SK-N-SH (cell line): ENCODE data around the gene CSTF3. TPM values are rescaled to one million over a fixed set of nuclear protein-coding genes. Genes with fewer than 3 reads are reported as not detected.
A peak's percentile ranks its signal among the peaks of the same experiment; 100 is the strongest.

ENCODE experiments used
- CTCF ChIA-PET: fragments of 300-600, 350-600 bp; formaldehyde crosslinking; extraction: SDS; loops from one replicate; lab custom pipeline; 2021; lab: Yijun Ruan, JAX
- POLR2A ChIA-PET: fragments of 350-600 bp; sonication (Branson Sonifier 250); formaldehyde crosslinking; extraction: SDS; loops from one replicate; lab custom pipeline; 2020; ENCODE audit warnings: antibody characterized with exemption, inconsistent platforms; lab: Yijun Ruan, JAX
- DNase-seq: peaks from one replicate; pipeline ENCODE4 v3.0.0; 2012
- H2AFZ ChIP-seq: fragments of 200-600 bp; sonication (generic); 2 replicates; pipeline ENCODE4 v1.8.1; 2016; ENCODE audit warnings: antibody characterized with exemption, mild to moderate bottlenecking, low read depth
- H3F3A ChIP-seq: fragments of 200-600 bp; sonication (generic); replicated peaks from 2 replicates; pipeline ENCODE3; 2016; ENCODE audit warnings: antibody characterized with exemption, mild to moderate bottlenecking; ENCODE audit not compliant: insufficient read depth
- H3K27ac ChIP-seq, 2 experiments: fragments of 200-500 bp in 1 of 2; fragments of 200-600 bp in 1 of 2; sonication (Bioruptor generic) in 1 of 2; sonication (generic), shearing (Covaris generic) in 1 of 2; 2 replicates each; pipeline versions ENCODE4 v1.5.1 to v1.6.1; 2014 to 2016; ENCODE audit warnings: low read depth in 2 of 2, inconsistent platforms in 1 of 2, low read length in 1 of 2, mild to moderate bottlenecking in 1 of 2, mixed read lengths in 1 of 2
- H3K27me3 ChIP-seq: fragments of 200-600 bp; sonication (generic), shearing (Covaris generic); 2 replicates; pipeline ENCODE4 v1.6.1; 2016; ENCODE audit warnings: mixed run types; ENCODE audit not compliant: insufficient read depth
- H3K36me3 ChIP-seq, 2 experiments: fragments of 200-500 bp in 1 of 2; fragments of 200-600 bp in 1 of 2; sonication (Bioruptor generic) in 1 of 2; sonication (generic) in 1 of 2; replicated peaks in 1 of 2; 2 replicates each; pipeline versions ENCODE3 to v1.5.1; 2014 to 2016; ENCODE audit warnings: low read length in 1 of 2, mild to moderate bottlenecking in 1 of 2; ENCODE audit not compliant: insufficient read depth in 2 of 2, control insufficient read depth in 1 of 2
- H3K4me1 ChIP-seq, 2 experiments: fragments of 200-500 bp in 1 of 2; fragments of 200-600 bp in 1 of 2; sonication (Bioruptor generic) in 1 of 2; sonication (generic), shearing (Covaris generic) in 1 of 2; 2 replicates each; pipeline versions ENCODE4 v1.5.1 to v1.6.1; 2014 to 2016; ENCODE audit warnings: low read depth in 1 of 2, low read length in 1 of 2, mixed run types in 1 of 2; ENCODE audit not compliant: insufficient read depth in 2 of 2, control insufficient read depth in 1 of 2
- H3K4me2 ChIP-seq: fragments of 200-600 bp; sonication (generic), shearing (Covaris generic); 2 replicates; pipeline ENCODE4 v1.6.1; 2017; ENCODE audit warnings: mixed run types
- H3K4me3 ChIP-seq, 2 experiments: fragments of 200-500 bp in 1 of 2; fragments of 200-600 bp in 1 of 2; sonication (Bioruptor generic) in 1 of 2; sonication (generic), shearing (Covaris generic) in 1 of 2; 2 replicates each; pipeline versions ENCODE4 v1.5.1 to v1.8.1; 2014 to 2016; ENCODE audit warnings: low read depth in 2 of 2, inconsistent platforms in 1 of 2, low read length in 1 of 2, mild to moderate bottlenecking in 1 of 2, mixed read lengths in 1 of 2, moderate library complexity in 1 of 2
- H3K79me2 ChIP-seq: fragments of 200-600 bp; sonication (generic); 2 replicates; pipeline ENCODE4 v1.8.1; 2017; ENCODE audit warnings: mild to moderate bottlenecking; ENCODE audit not compliant: insufficient read depth
- H3K9ac ChIP-seq: fragments of 200-600 bp; sonication (generic); 2 replicates; pipeline ENCODE4 v1.6.1; 2017; ENCODE audit warnings: mixed run types
- H3K9me2 ChIP-seq: fragments of 200-600 bp; sonication (generic); 2 replicates; pipeline ENCODE4 v1.6.1; 2017; ENCODE audit warnings: mixed run types
- H3K9me3 ChIP-seq: fragments of 200-600 bp; sonication (generic); 2 replicates; pipeline ENCODE4 v1.6.1; 2017; ENCODE audit warnings: mixed run types, mild to moderate bottlenecking, moderate library complexity
- H4K20me1 ChIP-seq: fragments of 200-600 bp; sonication (generic); 2 replicates; pipeline ENCODE4 v1.6.1; 2017; ENCODE audit warnings: mild to moderate bottlenecking, mixed run types; ENCODE audit not compliant: insufficient read depth
- ELF1 ChIP-seq: IDR thresholded peaks from 2 replicates; pipeline ENCODE4 v1.4.0; 2012
- EP300 ChIP-seq, 2 experiments: IDR thresholded peaks; 2 replicates each; pipeline versions ENCODE4 v1.4.0 to v1.6.1; 2012; ENCODE audit warnings: borderline replicate concordance in 1 of 2, low read depth in 1 of 2, low read length in 1 of 2
- FOSL2 ChIP-seq: IDR thresholded peaks from 2 replicates; pipeline ENCODE4 v1.4.0; 2012; ENCODE audit warnings: low read depth, mild to moderate bottlenecking, moderate library complexity, borderline replicate concordance
- FOXJ3 ChIP-seq: sonication (generic); formaldehyde crosslinking; IDR thresholded peaks from 2 replicates; pipeline ENCODE4 v1.5.1; 2020; ENCODE audit warnings: mild to moderate bottlenecking, missing genetic modification reagents
- FOXM1 ChIP-seq: IDR thresholded peaks from 2 replicates; pipeline ENCODE4 v1.4.0; 2012; ENCODE audit warnings: low read depth, mild to moderate bottlenecking
- MEF2A ChIP-seq: IDR thresholded peaks from 2 replicates; pipeline ENCODE4 v1.4.0; 2012; ENCODE audit warnings: low read depth, borderline replicate concordance
- NFIC ChIP-seq: IDR thresholded peaks from 2 replicates; pipeline ENCODE4 v1.4.0; 2012; ENCODE audit warnings: borderline replicate concordance
- NRF1 ChIP-seq: IDR thresholded peaks from 2 replicates; pipeline ENCODE4 v1.6.1; 2012; ENCODE audit warnings: low read depth, mild to moderate bottlenecking, low read length
- POLR2AphosphoS5 ChIP-seq: IDR thresholded peaks from 2 replicates; pipeline ENCODE4 v1.6.1; 2012; ENCODE audit warnings: low read depth, low read length
- RFX5 ChIP-seq: IDR thresholded peaks from 2 replicates; pipeline ENCODE4 v1.6.1; 2012; ENCODE audit warnings: mild to moderate bottlenecking, improper control_type of control experiment, low read length
- SMC3 ChIP-seq: IDR thresholded peaks from 2 replicates; pipeline ENCODE4 v1.6.1; 2012; ENCODE audit warnings: low read depth, low read length, improper control_type of control experiment
- TCF12 ChIP-seq: IDR thresholded peaks from 2 replicates; pipeline ENCODE4 v1.4.0; 2012
- TEAD4 ChIP-seq: IDR thresholded peaks from 2 replicates; pipeline ENCODE4 v1.4.0; 2012; ENCODE audit warnings: mild to moderate bottlenecking, borderline replicate concordance; ENCODE audit not compliant: insufficient read depth
- YY1 ChIP-seq: IDR thresholded peaks from 2 replicates; pipeline ENCODE4 v1.4.0; 2012; ENCODE audit warnings: low read depth, mild to moderate bottlenecking
- WGBS: methylation state at CpG from one replicate; pipeline ENCODE4 v1.1.6; 2017; ENCODE audit warnings: low lambda C conversion rate; 5-methylcytosine and 5-hydroxymethylcytosine counted together
- polyA plus RNA-seq, 3 experiments: library from polyadenylated mRNA; depleted of rRNA; stranded (reverse); fragments of >200 nt; gene quantifications; 2 replicates each; pipeline ENCODE4 v1.2.3, GENCODE V29; 2012
- TF ChIP-seq, protein P1 (sequence below): IDR thresholded peaks from 2 replicates; pipeline ENCODE4 v1.6.1; 2012; ENCODE audit warnings: mild to moderate bottlenecking, low read depth, low read length, moderate library complexity
- TF ChIP-seq, protein P2 (sequence below): IDR thresholded peaks from 2 replicates; pipeline ENCODE4 v1.4.0; 2012; ENCODE audit warnings: low read depth
- TF ChIP-seq, protein P3 (sequence below): fragments of 150-350 bp; IDR thresholded peaks from 2 replicates; pipeline ENCODE4 v1.6.1; 2017; ENCODE audit warnings: antibody characterized with exemption, low read length, low read depth, borderline replicate concordance
- TF ChIP-seq, protein P4 (sequence below): IDR thresholded peaks from 2 replicates; pipeline ENCODE4; 2012

CSTF3 gene
- polyA plus RNA-seq, 1 of the 3 experiments (the other 2 are of a cell fraction), result 26.3 TPM

DNA sequence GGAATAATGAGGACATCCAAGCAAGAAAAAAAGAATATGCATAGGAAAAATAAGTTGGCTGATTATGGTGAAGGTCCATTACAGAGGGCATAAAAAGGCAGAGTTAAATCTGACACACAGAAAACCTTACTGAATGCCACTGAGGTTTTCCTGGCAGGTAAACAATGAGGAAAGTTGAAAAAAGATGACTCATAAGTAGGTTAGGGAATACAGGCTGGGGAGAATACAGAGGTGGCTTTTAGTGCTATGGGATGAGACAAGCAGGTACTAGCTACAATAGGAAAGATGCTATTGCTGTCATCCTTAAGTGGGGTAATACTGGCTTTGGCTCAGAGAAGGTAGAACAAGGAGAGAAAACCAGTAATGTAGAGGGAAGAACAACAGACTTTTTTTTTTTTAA is 44.7 kb downstream of the CSTF3 start:
- no peak overlapping the region for H3K27ac ChIP-seq
- DNase-seq, result no peak
- H3K27me3 ChIP-seq, result no peaks in the 10 kb centered on the region
- H3K9me3 ChIP-seq, result no peaks in the 10 kb centered on the region
- H3K36me3 ChIP-seq, result no peaks in the 10 kb centered on the region
- no peaks in the 10 kb centered on the region for H4K20me1 ChIP-seq
- no peak overlapping the region for H3K4me3 ChIP-seq
- no peak overlapping the region for H3K9ac ChIP-seq
- H3K4me2 ChIP-seq, result no peak overlapping the region
- TF ChIP-seq FOSL2, result peak; percentile 17; the same call in 1 of the 2 replicates
- TF ChIP-seq, protein P1, sequence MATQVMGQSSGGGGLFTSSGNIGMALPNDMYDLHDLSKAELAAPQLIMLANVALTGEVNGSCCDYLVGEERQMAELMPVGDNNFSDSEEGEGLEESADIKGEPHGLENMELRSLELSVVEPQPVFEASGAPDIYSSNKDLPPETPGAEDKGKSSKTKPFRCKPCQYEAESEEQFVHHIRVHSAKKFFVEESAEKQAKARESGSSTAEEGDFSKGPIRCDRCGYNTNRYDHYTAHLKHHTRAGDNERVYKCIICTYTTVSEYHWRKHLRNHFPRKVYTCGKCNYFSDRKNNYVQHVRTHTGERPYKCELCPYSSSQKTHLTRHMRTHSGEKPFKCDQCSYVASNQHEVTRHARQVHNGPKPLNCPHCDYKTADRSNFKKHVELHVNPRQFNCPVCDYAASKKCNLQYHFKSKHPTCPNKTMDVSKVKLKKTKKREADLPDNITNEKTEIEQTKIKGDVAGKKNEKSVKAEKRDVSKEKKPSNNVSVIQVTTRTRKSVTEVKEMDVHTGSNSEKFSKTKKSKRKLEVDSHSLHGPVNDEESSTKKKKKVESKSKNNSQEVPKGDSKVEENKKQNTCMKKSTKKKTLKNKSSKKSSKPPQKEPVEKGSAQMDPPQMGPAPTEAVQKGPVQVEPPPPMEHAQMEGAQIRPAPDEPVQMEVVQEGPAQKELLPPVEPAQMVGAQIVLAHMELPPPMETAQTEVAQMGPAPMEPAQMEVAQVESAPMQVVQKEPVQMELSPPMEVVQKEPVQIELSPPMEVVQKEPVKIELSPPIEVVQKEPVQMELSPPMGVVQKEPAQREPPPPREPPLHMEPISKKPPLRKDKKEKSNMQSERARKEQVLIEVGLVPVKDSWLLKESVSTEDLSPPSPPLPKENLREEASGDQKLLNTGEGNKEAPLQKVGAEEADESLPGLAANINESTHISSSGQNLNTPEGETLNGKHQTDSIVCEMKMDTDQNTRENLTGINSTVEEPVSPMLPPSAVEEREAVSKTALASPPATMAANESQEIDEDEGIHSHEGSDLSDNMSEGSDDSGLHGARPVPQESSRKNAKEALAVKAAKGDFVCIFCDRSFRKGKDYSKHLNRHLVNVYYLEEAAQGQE, result no peak
- peaks cover 0 to 21% of the 10 kb centered on the region in 2 experiments; a peak in 2 of 4 replicates for H3K4me1 ChIP-seq
- H3K79me2 ChIP-seq, result no peaks in the 10 kb centered on the region
- H2AFZ ChIP-seq, result no peak overlapping the region
- peaks cover 21% of the 10 kb centered on the region for H3F3A ChIP-seq
- H3K9me2 ChIP-seq, result no peaks in the 10 kb centered on the region
- CTCF ChIA-PET, result interaction anchor here (0.6 kb wide), 1 partner anchor 158 kb away, joined by 3 read pairs; no protein-coding TSS in a partner anchor
- POLR2A ChIA-PET, result no interaction called here

DNA sequence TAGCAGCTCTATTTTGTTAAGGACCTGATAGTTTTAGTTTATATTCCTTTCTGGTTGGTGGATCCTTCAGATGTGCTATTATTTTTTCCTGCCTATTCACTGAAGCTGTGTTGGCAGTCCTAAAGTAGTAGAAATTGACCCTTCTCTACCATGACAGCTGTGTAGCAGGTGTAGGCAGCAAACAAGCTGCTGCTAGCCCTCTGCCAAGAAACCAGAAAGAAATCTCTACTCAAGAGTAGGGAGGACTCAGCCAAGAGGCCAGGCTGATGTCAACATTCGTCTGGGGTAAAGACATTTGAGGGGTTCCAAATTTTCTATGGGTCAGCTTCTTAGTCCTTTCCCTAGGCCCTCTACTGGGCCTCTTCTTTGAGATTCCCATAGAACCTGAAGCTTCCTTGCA is 51.2 kb downstream of the CSTF3 start:
- H3K4me3 ChIP-seq, result no peak overlapping the region
- no peaks in the 10 kb centered on the region for H4K20me1 ChIP-seq
- peaks cover 10% of the 10 kb centered on the region for H3F3A ChIP-seq
- H3K79me2 ChIP-seq, result no peaks in the 10 kb centered on the region
- no peaks in the 10 kb centered on the region for H3K4me1 ChIP-seq
- POLR2A ChIA-PET, result no interaction called here
- no peak for DNase-seq
- no peak overlapping the region for H3K9ac ChIP-seq
- H3K9me3 ChIP-seq, result no peaks in the 10 kb centered on the region
- CTCF ChIA-PET, result interaction anchor here (0.7 to 1.0 kb wide), 2 partner anchors 14 to 25 kb away, joined by 3 read pairs; no protein-coding TSS in a partner anchor
- peaks cover 5 to 19% of the 10 kb centered on the region in 2 experiments for H3K36me3 ChIP-seq
- no peak overlapping the region for H3K4me2 ChIP-seq
- no peak overlapping the region for H2AFZ ChIP-seq
- no peak for TF ChIP-seq TCF12
- TF ChIP-seq YY1, result no peak
- TF ChIP-seq, protein P2, sequence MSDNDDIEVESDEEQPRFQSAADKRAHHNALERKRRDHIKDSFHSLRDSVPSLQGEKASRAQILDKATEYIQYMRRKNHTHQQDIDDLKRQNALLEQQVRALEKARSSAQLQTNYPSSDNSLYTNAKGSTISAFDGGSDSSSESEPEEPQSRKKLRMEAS, result no peak
- TF ChIP-seq FOSL2, result no peak
- no peak for TF ChIP-seq SMC3
- no peak for TF ChIP-seq RFX5
- no peak for TF ChIP-seq TEAD4
- TF ChIP-seq POLR2AphosphoS5, result no peak
- TF ChIP-seq ELF1, result no peak
- TF ChIP-seq, protein P3, sequence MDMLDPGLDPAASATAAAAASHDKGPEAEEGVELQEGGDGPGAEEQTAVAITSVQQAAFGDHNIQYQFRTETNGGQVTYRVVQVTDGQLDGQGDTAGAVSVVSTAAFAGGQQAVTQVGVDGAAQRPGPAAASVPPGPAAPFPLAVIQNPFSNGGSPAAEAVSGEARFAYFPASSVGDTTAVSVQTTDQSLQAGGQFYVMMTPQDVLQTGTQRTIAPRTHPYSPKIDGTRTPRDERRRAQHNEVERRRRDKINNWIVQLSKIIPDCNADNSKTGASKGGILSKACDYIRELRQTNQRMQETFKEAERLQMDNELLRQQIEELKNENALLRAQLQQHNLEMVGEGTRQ, result no peak
- TF ChIP-seq EP300 (IDR thresholded peaks at IDR 0.05; ENCODE audit: borderline replicate concordance in 1 of 2, low read depth in 1 of 2, low read length in 1 of 2), result no peak
- no peak for TF ChIP-seq NFIC
- no peak for TF ChIP-seq MEF2A
- TF ChIP-seq FOXJ3 (CRISPR knock-in tag), result no peak
- no peak for TF ChIP-seq FOXM1
- TF ChIP-seq NRF1, result no peak
- TF ChIP-seq, protein P4, sequence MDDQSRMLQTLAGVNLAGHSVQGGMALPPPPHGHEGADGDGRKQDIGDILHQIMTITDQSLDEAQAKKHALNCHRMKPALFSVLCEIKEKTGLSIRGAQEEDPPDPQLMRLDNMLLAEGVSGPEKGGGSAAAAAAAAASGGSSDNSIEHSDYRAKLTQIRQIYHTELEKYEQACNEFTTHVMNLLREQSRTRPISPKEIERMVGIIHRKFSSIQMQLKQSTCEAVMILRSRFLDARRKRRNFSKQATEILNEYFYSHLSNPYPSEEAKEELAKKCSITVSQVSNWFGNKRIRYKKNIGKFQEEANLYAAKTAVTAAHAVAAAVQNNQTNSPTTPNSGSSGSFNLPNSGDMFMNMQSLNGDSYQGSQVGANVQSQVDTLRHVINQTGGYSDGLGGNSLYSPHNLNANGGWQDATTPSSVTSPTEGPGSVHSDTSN, result no peak
- no peaks in the 10 kb centered on the region for H3K9me2 ChIP-seq
- 93% methylated on average over 1 of the region's 1 CpG for WGBS
- H3K27ac ChIP-seq, result no peak overlapping the region
- no peaks in the 10 kb centered on the region for H3K27me3 ChIP-seq
